ENCODE data around the gene TACO1. TPM values are rescaled to one million over a fixed set of nuclear protein-coding genes. Genes with fewer than 3 reads are reported as not detected.

Gene TACO1
- total RNA-seq, 1 donor from 2014 or later, result 24.4 TPM

DNA sequence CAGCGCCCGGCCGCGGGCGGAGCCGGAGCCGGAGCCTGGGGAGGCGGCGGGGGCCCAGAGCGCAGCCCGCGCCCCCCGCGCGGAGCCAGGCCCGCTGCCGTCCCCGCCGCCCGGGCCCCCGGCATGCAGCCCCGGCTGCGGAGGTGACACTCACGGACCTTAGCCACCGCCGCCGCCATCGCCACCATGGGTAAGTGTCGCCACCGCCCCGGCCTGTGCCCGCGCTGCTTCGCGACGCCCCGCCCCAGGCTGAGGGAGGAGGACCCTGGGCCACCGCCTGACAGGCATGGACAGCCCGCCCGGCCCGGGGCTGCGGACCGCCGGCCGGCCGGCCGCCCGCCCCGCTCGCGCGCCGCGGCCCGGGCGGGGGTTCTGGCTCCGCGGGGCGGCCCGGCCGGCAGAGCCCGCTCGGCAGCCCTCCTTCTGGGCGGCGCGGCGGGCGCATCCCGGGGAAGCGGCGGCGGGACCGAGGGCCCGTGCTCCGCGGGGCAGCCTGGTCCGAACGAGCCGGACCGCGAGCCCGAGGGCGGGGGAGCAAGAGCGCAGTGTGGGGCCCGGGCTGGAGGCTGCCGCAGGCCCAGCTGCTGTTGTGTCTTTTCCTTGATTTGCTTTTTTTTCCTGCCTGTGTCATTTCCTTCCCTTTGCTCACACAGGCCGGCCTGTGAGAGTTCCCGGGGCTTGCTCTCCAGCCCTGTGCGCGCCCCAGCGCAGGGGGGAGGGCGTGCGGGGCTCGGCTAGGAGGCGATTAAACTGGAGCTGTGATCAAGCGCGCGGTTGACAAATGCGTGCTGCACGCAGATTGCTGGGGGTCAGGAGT, 22.1 kb downstream of the TACO1 start:
- Mint-ChIP-seq H3K4me1 (ENCODE audit: unreplicated experiment) (peaks cover 31% of the 10 kb centered on the region), H3K27ac (peak overlapping the region; percentile 80), H3K9me3 (no peaks in the 10 kb centered on the region), H3K36me3 (no peaks in the 10 kb centered on the region), H3K4me3 (peak overlapping the region; percentile 98), H3K27me3 (peaks cover 10% of the 10 kb centered on the region)
- peak; percentile 80 for DNase-seq (ENCODE audit: extremely low spot score, unreplicated experiment)
- no peak for TF ChIP-seq CTCF (conservative IDR thresholded peaks at IDR 0.05)

- TF ChIP-seq CTCF (conservative IDR thresholded peaks at IDR 0.05), result no peak
- no peaks in the 10 kb centered on the region for H3K27me3 Mint-ChIP-seq
- peaks cover 31% of the 10 kb centered on the region for H3K4me1 Mint-ChIP-seq (ENCODE audit: unreplicated experiment)
- H3K36me3 Mint-ChIP-seq, result no peaks in the 10 kb centered on the region
- DNase-seq (ENCODE audit: extremely low spot score, unreplicated experiment), result no peak
- H3K4me3 Mint-ChIP-seq, result peak overlapping the region; percentile 98
- peak overlapping the region; percentile 80 for H3K27ac Mint-ChIP-seq
- no peaks in the 10 kb centered on the region for H3K9me3 Mint-ChIP-seq
Measured at GRCh38 chr17:63623786-63624530, 23.3 kb downstream of the TACO1 start.

DNA sequence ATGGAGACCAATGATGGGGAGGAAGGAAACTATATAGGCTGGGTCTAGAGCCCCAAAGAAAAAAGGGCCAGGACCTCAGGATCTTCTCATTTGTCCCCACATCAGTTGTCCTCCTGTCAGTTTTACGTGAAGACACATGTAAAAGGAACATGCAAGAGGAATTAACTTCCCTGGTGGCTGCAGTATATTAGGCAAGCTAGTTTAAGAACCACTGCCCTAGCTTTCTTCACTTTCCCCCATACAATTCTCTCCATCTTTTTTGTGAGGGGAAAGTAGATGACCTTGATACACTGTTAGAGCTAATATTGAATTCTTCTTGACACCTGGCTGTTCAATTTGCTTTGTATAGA, 23.8 kb downstream of the TACO1 start:
- H3K4me3 Mint-ChIP-seq, result peak overlapping the region; percentile 73
- TF ChIP-seq CTCF (conservative IDR thresholded peaks at IDR 0.05), result no peak
- H3K4me1 Mint-ChIP-seq (ENCODE audit: unreplicated experiment), result peaks cover 31% of the 10 kb centered on the region
- no peak overlapping the region for H3K27ac Mint-ChIP-seq
- no peaks in the 10 kb centered on the region for H3K9me3 Mint-ChIP-seq
- no peaks in the 10 kb centered on the region for H3K27me3 Mint-ChIP-seq
- DNase-seq (ENCODE audit: extremely low spot score, unreplicated experiment), result no peak
- H3K36me3 Mint-ChIP-seq, result no peaks in the 10 kb centered on the region

DNA sequence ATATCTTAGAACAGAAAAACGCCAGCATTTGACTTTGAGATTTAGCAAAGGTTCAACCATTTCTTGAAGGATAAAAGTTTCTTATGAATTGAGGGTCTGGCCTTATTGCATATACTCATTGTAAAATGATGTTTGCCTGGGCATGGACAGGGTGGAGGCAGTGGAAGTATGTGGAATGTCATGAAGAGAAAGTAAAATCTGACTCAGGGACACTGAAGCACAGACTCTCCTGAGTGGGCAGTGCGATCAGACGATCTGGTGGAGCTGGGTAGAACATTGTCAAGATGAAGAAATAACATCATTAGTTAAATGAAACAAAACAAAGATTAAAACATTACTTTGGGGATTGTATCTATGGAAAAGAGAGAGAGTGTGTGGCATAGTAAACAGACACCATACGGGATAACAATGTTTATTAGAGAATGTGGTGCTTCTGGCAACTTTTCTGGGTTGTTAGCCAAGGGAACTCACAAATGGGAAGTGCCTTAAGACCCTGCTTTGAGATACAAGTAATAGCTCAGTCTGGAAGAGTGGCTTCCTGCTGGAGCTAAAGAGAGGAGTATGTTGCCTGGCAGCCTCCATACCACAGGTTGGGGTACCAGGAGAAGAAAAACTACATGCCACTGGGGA, 26.0 kb downstream of the TACO1 start:
- Mint-ChIP-seq H3K9me3 (no peaks in the 10 kb centered on the region), H3K27ac (no peak overlapping the region), H3K4me3 (no peak overlapping the region), H3K27me3 (no peaks in the 10 kb centered on the region), H3K4me1 (ENCODE audit: unreplicated experiment) (peaks cover 31% of the 10 kb centered on the region), H3K36me3 (no peaks in the 10 kb centered on the region)
- TF ChIP-seq CTCF (conservative IDR thresholded peaks at IDR 0.05), result no peak
- DNase-seq (ENCODE audit: extremely low spot score, unreplicated experiment), result no peak

DNA sequence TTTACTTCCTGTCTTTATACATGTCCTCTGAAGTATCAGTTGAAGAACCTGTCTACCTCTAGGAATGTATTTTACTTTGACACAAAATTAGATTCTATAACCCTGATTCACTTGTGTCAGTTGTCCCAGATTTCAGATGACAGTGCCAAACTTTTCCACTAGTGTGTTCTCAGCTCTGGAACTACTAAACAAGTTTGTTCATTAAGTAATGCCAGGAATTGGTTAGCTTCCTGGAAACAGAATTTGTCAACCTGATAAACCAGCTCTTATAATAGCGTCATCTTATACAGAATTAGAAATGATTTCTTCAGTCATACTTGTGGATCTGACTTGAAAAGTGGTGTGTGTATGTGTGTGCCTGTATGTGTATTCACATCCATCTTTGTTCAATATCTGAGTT, 28.9 kb downstream of the TACO1 start:
- H3K27me3 Mint-ChIP-seq, result no peaks in the 10 kb centered on the region
- H3K4me1 Mint-ChIP-seq (ENCODE audit: unreplicated experiment), result peaks cover 28% of the 10 kb centered on the region
- TF ChIP-seq CTCF (conservative IDR thresholded peaks at IDR 0.05), result no peak
- H3K36me3 Mint-ChIP-seq, result no peaks in the 10 kb centered on the region
- DNase-seq (ENCODE audit: extremely low spot score, unreplicated experiment), result no peak
- peak overlapping the region; percentile 16 for H3K27ac Mint-ChIP-seq
- H3K4me3 Mint-ChIP-seq, result no peak overlapping the region
- no peaks in the 10 kb centered on the region for H3K9me3 Mint-ChIP-seq

All from type B pancreatic cell (in vitro differentiated cells).